H9 (cell line): ENCODE data around the gene LYPD6. TPM values are rescaled to one million over a fixed set of nuclear protein-coding genes. Genes with fewer than 3 reads are reported as not detected.

Source experiments
- DNase-seq: peaks from one replicate; pipeline ENCODE4 v3.0.0-alpha.2; 2017
- H2AFZ ChIP-seq: one replicate; pipeline ENCODE4 v1.6.1; 2013; ENCODE audit warnings: mild to moderate bottlenecking, low read length, control low read depth, moderate library complexity
- H2AK5ac ChIP-seq: 2 replicates; pipeline ENCODE4 v1.6.1; 2013; ENCODE audit warnings: low read length, control low read depth, mixed read lengths; ENCODE audit not compliant: insufficient read length
- H2BK120ac ChIP-seq: one replicate; pipeline ENCODE4 v1.6.1; 2013; ENCODE audit warnings: low read depth, mild to moderate bottlenecking, low read length, control low read depth, inconsistent platforms; ENCODE audit not compliant: poor library complexity, severe bottlenecking
- H2BK12ac ChIP-seq: 2 replicates; pipeline ENCODE4 v1.6.1; 2013; ENCODE audit warnings: low read length, control low read depth, mixed read lengths, low read depth; ENCODE audit not compliant: insufficient read length
- H2BK15ac ChIP-seq: 2 replicates; pipeline ENCODE4 v1.6.1; 2013; ENCODE audit warnings: low read depth, low read length, control low read depth
- H2BK20ac ChIP-seq: one replicate; pipeline ENCODE4 v1.6.1; 2013; ENCODE audit warnings: low read depth, mild to moderate bottlenecking, low read length, control low read depth, inconsistent platforms; ENCODE audit not compliant: poor library complexity, severe bottlenecking
- H2BK5ac ChIP-seq: 2 replicates; pipeline ENCODE4 v1.6.1; 2013; ENCODE audit warnings: low read length, control low read depth, mixed read lengths; ENCODE audit not compliant: insufficient read length
- H3K14ac ChIP-seq: 2 replicates; pipeline ENCODE4 v1.6.1; 2013; ENCODE audit warnings: low read length, control low read depth; ENCODE audit not compliant: insufficient read depth
- H3K18ac ChIP-seq: 2 replicates; pipeline ENCODE4 v1.6.1; 2013; ENCODE audit warnings: low read depth, mild to moderate bottlenecking, mixed read lengths, low read length, control low read depth; ENCODE audit not compliant: insufficient read length
- H3K23ac ChIP-seq: 2 replicates; pipeline ENCODE4 v1.6.1; 2013; ENCODE audit warnings: low read length, control low read depth, mixed read lengths, low read depth; ENCODE audit not compliant: insufficient read length
- H3K23me2 ChIP-seq: 2 replicates; pipeline ENCODE4 v1.6.1; 2013; ENCODE audit warnings: low read depth, mild to moderate bottlenecking, mixed read lengths, low read length, control low read depth; ENCODE audit not compliant: insufficient read length, poor library complexity, severe bottlenecking
- H3K27ac ChIP-seq: 2 replicates; pipeline ENCODE4 v1.5.1; 2013; ENCODE audit warnings: low read length, control low read depth, mixed read lengths, low read depth; ENCODE audit not compliant: insufficient read length
- H3K27me3 ChIP-seq: 2 replicates; pipeline ENCODE4 v1.6.1; 2013; ENCODE audit warnings: low read length, control low read depth, inconsistent platforms; ENCODE audit not compliant: insufficient read depth
- H3K4ac ChIP-seq: 2 replicates; pipeline ENCODE4 v1.6.1; 2013; ENCODE audit warnings: low read depth, mild to moderate bottlenecking, control low read depth, inconsistent platforms, low read length, moderate library complexity
- H3K4me1 ChIP-seq: 2 replicates; pipeline ENCODE4 v1.6.1; 2013; ENCODE audit warnings: low read length, control low read depth, inconsistent platforms; ENCODE audit not compliant: insufficient read depth
- H3K4me2 ChIP-seq: 2 replicates; pipeline ENCODE4 v1.6.1; 2013; ENCODE audit warnings: low read length, control low read depth, mixed read lengths; ENCODE audit not compliant: insufficient read length, insufficient read depth
- H3K56ac ChIP-seq: 2 replicates; pipeline ENCODE4 v1.6.1; 2013; ENCODE audit warnings: low read depth, mild to moderate bottlenecking, mixed read lengths, low read length, control low read depth; ENCODE audit not compliant: insufficient read length
- H3K79me1 ChIP-seq: 2 replicates; pipeline ENCODE4 v1.6.1; 2013; ENCODE audit warnings: low read depth, mild to moderate bottlenecking, moderate library complexity, low read length, control low read depth, inconsistent platforms; ENCODE audit not compliant: insufficient read depth, poor library complexity, severe bottlenecking
- H3K79me2 ChIP-seq: 2 replicates; pipeline ENCODE4 v1.6.1; 2013; ENCODE audit warnings: low read length, control low read depth, inconsistent platforms; ENCODE audit not compliant: insufficient read depth
- H3K9ac ChIP-seq: 2 replicates; pipeline ENCODE4 v1.6.1; 2013; ENCODE audit warnings: low read length, control low read depth, mixed read lengths; ENCODE audit not compliant: insufficient read length; ENCODE audit errors: extremely low read depth
- H3K9me3 ChIP-seq: one replicate; pipeline ENCODE4 v1.6.1; 2013; ENCODE audit warnings: low read depth, low read length, inconsistent platforms; ENCODE audit not compliant: control insufficient read depth
- H3T11ph ChIP-seq: one replicate; pipeline ENCODE4 v1.6.1; 2013; ENCODE audit warnings: mild to moderate bottlenecking, low read length, control low read depth, inconsistent platforms
- H4K20me1 ChIP-seq: one replicate; pipeline ENCODE4 v1.6.1; 2013; ENCODE audit not compliant: control insufficient read depth, insufficient read length, insufficient read depth
- H4K5ac ChIP-seq: 2 replicates; pipeline ENCODE4 v1.6.1; 2013; ENCODE audit warnings: low read depth, mild to moderate bottlenecking, mixed read lengths, low read length, control low read depth; ENCODE audit not compliant: insufficient read length
- H4K8ac ChIP-seq: replicated peaks from 2 replicates; pipeline ENCODE4 v1.6.1; 2013; ENCODE audit warnings: low read length, control low read depth, mixed read lengths, low read depth; ENCODE audit not compliant: insufficient read length
- H4K91ac ChIP-seq: 2 replicates; pipeline ENCODE4 v1.6.1; 2013; ENCODE audit warnings: low read depth, mild to moderate bottlenecking, moderate library complexity, mixed read lengths, low read length, control low read depth; ENCODE audit not compliant: insufficient read length
- H3K27ac Mint-ChIP-seq, 3 experiments: 2 replicates in 2 of 3; 3 replicates in 1 of 3; pipeline ENCODE4 v1.8.0; 2020 to 2021; ENCODE audit warnings: mixed read lengths in 3 of 3, mild to moderate bottlenecking in 1 of 3, moderate library complexity in 1 of 3
- H3K27me3 Mint-ChIP-seq: 2 replicates; pipeline ENCODE4 v1.8.0; 2021; ENCODE audit warnings: low read depth, mild to moderate bottlenecking, moderate library complexity, mixed read lengths
- H3K36me3 Mint-ChIP-seq, 3 experiments: 2 replicates in 2 of 3; 3 replicates in 1 of 3; pipeline ENCODE4 v1.8.0; 2020 to 2021; ENCODE audit warnings: low read depth in 3 of 3, mixed read lengths in 3 of 3; ENCODE audit not compliant: insufficient read depth in 1 of 3
- H3K4me1 Mint-ChIP-seq, 2 experiments: 2 replicates each; pipeline ENCODE4 v1.8.0; 2020; ENCODE audit warnings: mixed read lengths in 2 of 2
- H3K4me3 Mint-ChIP-seq, 2 experiments: 2 replicates in 1 of 2; 3 replicates in 1 of 2; pipeline ENCODE4 v1.8.0; 2020 to 2021; ENCODE audit warnings: mild to moderate bottlenecking in 2 of 2, mixed read lengths in 2 of 2, moderate library complexity in 1 of 2
- H3K9me3 Mint-ChIP-seq, 2 experiments: 2 replicates in 1 of 2; 3 replicates in 1 of 2; pipeline ENCODE4 v1.8.0; 2020; ENCODE audit warnings: mild to moderate bottlenecking in 2 of 2, mixed read lengths in 2 of 2, moderate library complexity in 1 of 2
- WGBS: extraction: QIAGEN DNeasy Blood & Tissue Kit; methylation state at CpG from one replicate; pipeline ENCODE4 v1.1.7; 2013; ENCODE audit warnings: missing lambda C conversion rate, low lambda C conversion rate, mixed read lengths; ENCODE audit not compliant: insufficient read length; ENCODE audit errors: extremely low coverage; 5-methylcytosine and 5-hydroxymethylcytosine counted together
- total RNA-seq: library from RNA; stranded (reverse); gene quantifications from 2 replicates; pipeline ENCODE4 v1.2.1, GENCODE V29; 2021
- TF ChIP-seq, protein P1 (sequence below): fragments of 200-600 bp; sonication (generic); conservative IDR thresholded peaks from 3 replicates; pipeline ENCODE4 v1.8.0; 2021; ENCODE audit warnings: antibody characterized with exemption, mild to moderate bottlenecking

Gene LYPD6
- total RNA-seq, 1 experiment from 2014 or later = 3.0 TPM

DNA sequence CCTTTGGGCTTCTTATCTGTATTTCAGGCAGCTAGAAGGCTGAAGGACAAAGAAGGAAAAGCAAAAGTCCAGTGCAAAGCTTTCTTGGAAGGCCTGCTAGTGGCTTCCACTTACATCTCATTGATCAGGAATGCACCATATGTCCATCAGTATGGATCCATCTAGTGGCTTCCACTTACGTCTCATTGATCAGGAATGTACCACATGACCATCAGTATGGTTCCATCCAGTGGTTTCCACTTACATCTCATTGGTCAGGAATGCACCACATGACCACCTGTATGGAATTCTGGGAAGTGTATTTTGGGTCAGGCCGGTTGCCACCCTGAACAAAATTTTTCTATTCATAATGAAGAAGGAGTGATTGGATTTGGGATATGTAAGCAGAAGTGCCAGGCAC, 70.6 kb downstream of the LYPD6 start:
- no peak overlapping the region for H2BK15ac ChIP-seq
- H3K27me3 ChIP-seq = no peaks in the 10 kb centered on the region
- H2AFZ ChIP-seq = no peak overlapping the region
- TF ChIP-seq, protein P1, sequence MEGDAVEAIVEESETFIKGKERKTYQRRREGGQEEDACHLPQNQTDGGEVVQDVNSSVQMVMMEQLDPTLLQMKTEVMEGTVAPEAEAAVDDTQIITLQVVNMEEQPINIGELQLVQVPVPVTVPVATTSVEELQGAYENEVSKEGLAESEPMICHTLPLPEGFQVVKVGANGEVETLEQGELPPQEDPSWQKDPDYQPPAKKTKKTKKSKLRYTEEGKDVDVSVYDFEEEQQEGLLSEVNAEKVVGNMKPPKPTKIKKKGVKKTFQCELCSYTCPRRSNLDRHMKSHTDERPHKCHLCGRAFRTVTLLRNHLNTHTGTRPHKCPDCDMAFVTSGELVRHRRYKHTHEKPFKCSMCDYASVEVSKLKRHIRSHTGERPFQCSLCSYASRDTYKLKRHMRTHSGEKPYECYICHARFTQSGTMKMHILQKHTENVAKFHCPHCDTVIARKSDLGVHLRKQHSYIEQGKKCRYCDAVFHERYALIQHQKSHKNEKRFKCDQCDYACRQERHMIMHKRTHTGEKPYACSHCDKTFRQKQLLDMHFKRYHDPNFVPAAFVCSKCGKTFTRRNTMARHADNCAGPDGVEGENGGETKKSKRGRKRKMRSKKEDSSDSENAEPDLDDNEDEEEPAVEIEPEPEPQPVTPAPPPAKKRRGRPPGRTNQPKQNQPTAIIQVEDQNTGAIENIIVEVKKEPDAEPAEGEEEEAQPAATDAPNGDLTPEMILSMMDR = no peak
- WGBS = no CpG with 5 or more reads among the region's 2 CpGs
- no peak overlapping the region for H3K27ac Mint-ChIP-seq
- H3K23me2 ChIP-seq = no peaks in the 10 kb centered on the region
- no peak overlapping the region for H3K4me3 Mint-ChIP-seq
- no peaks in the 10 kb centered on the region for H3K79me2 ChIP-seq
- peaks cover 0 to 14% of the 10 kb centered on the region in 2 experiments; a peak in 2 of 4 replicates for H3K4me1 Mint-ChIP-seq
- H4K8ac ChIP-seq = no peak overlapping the region
- peaks cover 9 to 13% (median 11%) of the 10 kb centered on the region in 3 experiments; a peak in 4 of 7 replicates for H3K36me3 Mint-ChIP-seq
- H2BK5ac ChIP-seq = no peak overlapping the region
- H3K56ac ChIP-seq = no peak overlapping the region
- no peak overlapping the region for H3K23ac ChIP-seq
- no peaks in the 10 kb centered on the region for H3K4me1 ChIP-seq
- no peak overlapping the region for H2BK120ac ChIP-seq
- no peak overlapping the region for H4K5ac ChIP-seq
- no peak overlapping the region for H2AK5ac ChIP-seq
- no peak overlapping the region for H2BK12ac ChIP-seq
- no peak overlapping the region for H3K9ac ChIP-seq
- no peak overlapping the region for H2BK20ac ChIP-seq
- no peaks in the 10 kb centered on the region for H3K79me1 ChIP-seq
- H3K4me2 ChIP-seq = no peak overlapping the region
- H4K91ac ChIP-seq = no peak overlapping the region
- H3K18ac ChIP-seq = no peak overlapping the region
- no peak overlapping the region for H3K4ac ChIP-seq
- no peak for DNase-seq
- H3T11ph ChIP-seq = no peak overlapping the region
- no peaks in the 10 kb centered on the region for H4K20me1 ChIP-seq
- H3K27ac ChIP-seq = no peak overlapping the region
- H3K14ac ChIP-seq = no peak overlapping the region
- H3K9me3 ChIP-seq = no peaks in the 10 kb centered on the region
- peaks cover 10% of the 10 kb centered on the region in 2 experiments; a peak in 4 of 5 replicates for H3K9me3 Mint-ChIP-seq
- no peaks in the 10 kb centered on the region for H3K27me3 Mint-ChIP-seq
